ENCODE measurements around the gene DHX36. TPM values are rescaled to one million over a fixed set of nuclear protein-coding genes. Genes with fewer than 3 reads are reported as not detected.

The DHX36 gene
- polyA plus RNA-seq, 3 donors: 4.7 to 31.5 (median 5.7) TPM

DNA sequence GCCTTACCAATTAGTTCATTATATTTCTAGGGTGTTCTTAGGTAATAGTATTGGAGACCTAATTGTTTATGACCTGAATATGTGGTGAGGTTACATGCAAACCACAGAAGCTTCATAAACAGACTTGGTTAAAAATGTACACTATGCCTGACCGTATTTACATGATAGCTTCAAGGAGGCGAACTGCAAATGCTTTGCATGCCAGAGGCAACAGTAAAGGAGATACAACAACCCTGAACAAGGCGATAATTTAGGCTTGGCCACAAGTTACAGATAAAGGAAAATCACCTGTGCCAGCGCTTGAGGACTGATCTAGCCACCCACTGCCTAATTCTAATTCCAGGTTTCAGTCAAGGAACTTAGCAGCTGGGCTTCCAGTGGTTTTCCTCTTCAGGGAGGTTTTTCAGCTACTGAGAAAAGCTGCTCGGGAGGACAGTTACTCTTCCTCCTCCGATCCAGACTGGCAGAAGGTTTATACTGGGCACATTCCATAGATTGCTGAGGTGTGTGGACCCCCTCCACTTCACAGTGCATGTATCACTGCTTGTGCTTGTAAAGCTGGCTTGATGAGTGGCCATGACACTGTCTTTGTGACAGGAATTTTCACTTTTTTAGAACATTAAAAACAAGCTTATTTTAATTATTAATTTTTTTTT lies 95.6 kb downstream of the DHX36 start:
- Mint-ChIP-seq H3K27ac (no peak overlapping the region), H3K36me3 (no peaks in the 10 kb centered on the region), H3K9me3 (no peaks in the 10 kb centered on the region), H3K4me3 (no peak overlapping the region), H3K27me3 (ENCODE audit: low read depth in 3 of 3) (no peaks in the 10 kb centered on the region), H3K4me1 (peaks cover 13% of the 10 kb centered on the region)
- Histone ChIP-seq H3K79me2 (ENCODE audit: insufficient read depth, low read length) (no peaks in the 10 kb centered on the region), H3K4me1 (ENCODE audit: control insufficient read depth in 1 of 2, insufficient read depth in 2 of 2, low read length in 2 of 2) (peaks cover 6 to 14% of the 10 kb centered on the region in 2 donors), H3K27me3 (ENCODE audit: control insufficient read depth in 2 of 2, insufficient read depth in 2 of 2, low read length in 2 of 2) (no peaks in the 10 kb centered on the region), H4K20me1 (ENCODE audit: insufficient read depth, low read length) (no peaks in the 10 kb centered on the region), H3K9ac (ENCODE audit: insufficient read depth, low read length, poor library complexity, severe bottlenecking) (no peak overlapping the region), H3K27ac (ENCODE audit: low read depth in 1 of 2, low read length in 2 of 2) (no peak overlapping the region), H2AFZ (ENCODE audit: insufficient read depth, low read depth, low read length, poor library complexity, severe bottlenecking) (no peak overlapping the region), H3K4me3 (replicated peaks in 1 of 3; ENCODE audit: low read depth in 2 of 3, low read length in 3 of 3) (no peak overlapping the region), H3K36me3 (replicated peaks in 1 of 2; ENCODE audit: control insufficient read depth in 1 of 2, insufficient read depth in 2 of 2, low read length in 2 of 2) (no peaks in the 10 kb centered on the region), H3K4me2 (replicated peaks; ENCODE audit: extremely low read depth, low read length, poor library complexity, severe bottlenecking) (no peak overlapping the region), H3K9me3 (replicated peaks in 1 of 2; ENCODE audit: control insufficient read depth in 1 of 2, insufficient read depth in 1 of 2, low read length in 2 of 2) (no peaks in the 10 kb centered on the region)
- 100% methylated on average over 4 of the region's 6 CpGs for WGBS (ENCODE audit: insufficient coverage)
- TF ChIP-seq CTCF (IDR thresholded peaks at IDR 0.05): no peak
- no peak for DNase-seq
- intact Hi-C loops (cut with micrococcal nuclease): no loop called here

GRCh38 chr3:154227531-154227930 lies 96.8 kb downstream of the DHX36 start:
- H3K27ac Mint-ChIP-seq: no peak overlapping the region
- H3K4me3 ChIP-seq (replicated peaks in 1 of 3; ENCODE audit: low read depth in 2 of 3, low read length in 3 of 3): no peak overlapping the region
- no peaks in the 10 kb centered on the region for H3K9me3 Mint-ChIP-seq
- 100% methylated on average over 2 of the region's 3 CpGs for WGBS (ENCODE audit: insufficient coverage)
- no peak overlapping the region for H2AFZ ChIP-seq (ENCODE audit: insufficient read depth, low read depth, low read length, poor library complexity, severe bottlenecking)
- H3K27ac ChIP-seq (ENCODE audit: low read depth in 1 of 2, low read length in 2 of 2): no peak overlapping the region
- no peak for TF ChIP-seq CTCF (IDR thresholded peaks at IDR 0.05)
- peaks cover 6 to 14% of the 10 kb centered on the region in 2 donors for H3K4me1 ChIP-seq (ENCODE audit: control insufficient read depth in 1 of 2, insufficient read depth in 2 of 2, low read length in 2 of 2)
- no peaks in the 10 kb centered on the region for H3K79me2 ChIP-seq (ENCODE audit: insufficient read depth, low read length)
- H3K36me3 Mint-ChIP-seq: no peaks in the 10 kb centered on the region
- H3K27me3 Mint-ChIP-seq (ENCODE audit: low read depth in 3 of 3): no peaks in the 10 kb centered on the region
- H3K4me3 Mint-ChIP-seq: no peak overlapping the region
- peaks cover 17% of the 10 kb centered on the region for H3K4me1 Mint-ChIP-seq
- no peaks in the 10 kb centered on the region for H3K27me3 ChIP-seq (ENCODE audit: control insufficient read depth in 2 of 2, insufficient read depth in 2 of 2, low read length in 2 of 2)
- DNase-seq: no peak
- no peak overlapping the region for H3K9ac ChIP-seq (ENCODE audit: insufficient read depth, low read length, poor library complexity, severe bottlenecking)
- no peaks in the 10 kb centered on the region for H4K20me1 ChIP-seq (ENCODE audit: insufficient read depth, low read length)
- no peak overlapping the region for H3K4me2 ChIP-seq (replicated peaks; ENCODE audit: extremely low read depth, low read length, poor library complexity, severe bottlenecking)
- intact Hi-C loops (cut with micrococcal nuclease): no loop called here
- no peaks in the 10 kb centered on the region for H3K9me3 ChIP-seq (replicated peaks in 1 of 2; ENCODE audit: control insufficient read depth in 1 of 2, insufficient read depth in 1 of 2, low read length in 2 of 2)
- no peaks in the 10 kb centered on the region for H3K36me3 ChIP-seq (replicated peaks in 1 of 2; ENCODE audit: control insufficient read depth in 1 of 2, insufficient read depth in 2 of 2, low read length in 2 of 2)

All from CD14-positive monocyte (primary cell).